GM21381 (cell line): Measurements from ENCODE around the gene SLC12A6.
"Not testable (repeated sequence)": the region's sequence is repeated elsewhere in the genome, so short reads cannot be mapped to it uniquely, and the experiment has no call there.

Experiments used
- ATAC-seq: cut with Tn5 transposase; IDR thresholded peaks from one replicate; pipeline ENCODE4 v1.9.1; 2021; ENCODE audit warnings: mild to moderate bottlenecking, moderate library complexity; ENCODE audit not compliant: unreplicated experiment

Gene SLC12A6

GRCh38 chr15:34337557-34338306, at the start of gene SLC12A6:
Gene SLC12A6, minus strand, starts transcription at chr15:34337781. Its CDS starts 1,101 bp downstream, at chr15:34336680.
- ATAC-seq, result peak; percentile 63

- not testable (repeated sequence) for ATAC-seq
Measured at GRCh38 chr15:34381829-34382521, 44.4 kb upstream of the SLC12A6 start.

GRCh38 chr15:34380491-34380890, 42.9 kb upstream of the SLC12A6 start:
- not testable (repeated sequence) for ATAC-seq

GRCh38 chr15:34376856-34377255, 39.3 kb upstream of the SLC12A6 start:
- ATAC-seq, result no peak

GRCh38 chr15:34375541-34375940, 38.0 kb upstream of the SLC12A6 start:
- ATAC-seq, result not testable (repeated sequence)

GRCh38 chr15:34374816-34375215, 37.2 kb upstream of the SLC12A6 start:
- no peak for ATAC-seq

- no peak for ATAC-seq
Measured at GRCh38 chr15:34373951-34374350, 36.4 kb upstream of the SLC12A6 start.

- ATAC-seq, result no peak
Measured at GRCh38 chr15:34370643-34371042, 33.1 kb upstream of the SLC12A6 start.

- no peak for ATAC-seq
Measured at GRCh38 chr15:34370129-34370528, 32.5 kb upstream of the SLC12A6 start.

- ATAC-seq, result peak; percentile 75
Measured at GRCh38 chr15:34367101-34368081, 29.8 kb upstream of the SLC12A6 start, which contains the start of gene LPCAT4. Gene LPCAT4, minus strand, starts transcription at chr15:34367196. Its CDS starts 96 bp downstream, at chr15:34367100.

- no peak for ATAC-seq
Measured at GRCh38 chr15:34366271-34367065, 28.9 kb upstream of the SLC12A6 start.

- no peak for ATAC-seq
Measured at GRCh38 chr15:34365836-34366235, 28.3 kb upstream of the SLC12A6 start.

- ATAC-seq, result no peak
Measured at GRCh38 chr15:34365091-34365825, 27.7 kb upstream of the SLC12A6 start.

- no peak for ATAC-seq
Measured at GRCh38 chr15:34364041-34364440, 26.5 kb upstream of the SLC12A6 start.

- no peak for ATAC-seq
Measured at GRCh38 chr15:34362047-34362773, 24.6 kb upstream of the SLC12A6 start.

GRCh38 chr15:34361278-34361677, 23.7 kb upstream of the SLC12A6 start:
- no peak for ATAC-seq

GRCh38 chr15:34360298-34360697, 22.7 kb upstream of the SLC12A6 start:
- ATAC-seq, result no peak

- no peak for ATAC-seq
Measured at GRCh38 chr15:34359416-34359815, 21.8 kb upstream of the SLC12A6 start.

- no peak for ATAC-seq
Measured at GRCh38 chr15:34358948-34359347, 21.4 kb upstream of the SLC12A6 start.
